NCI-H2227 treated with DMSO at 0.1 percent for 48 hours (cell line): Measurements from ENCODE around the gene PPP2R5D.
"Not testable (repeated sequence)": the region's sequence is repeated elsewhere in the genome, so short reads cannot be mapped to it uniquely, and the experiment has no call there.

Experiments used
- DNase-seq: peaks from one replicate; lab custom pipeline; 2025; lab: John Stamatoyannopoulos, UW

The PPP2R5D gene

GRCh38 chr6:42984001-42984923 is at the start of gene PPP2R5D:
PPP2R5D (plus strand) TSS chr6:42984570; CDS start chr6:42984678, 108 bp downstream.
- DNase-seq = peak; percentile 94

DNA sequence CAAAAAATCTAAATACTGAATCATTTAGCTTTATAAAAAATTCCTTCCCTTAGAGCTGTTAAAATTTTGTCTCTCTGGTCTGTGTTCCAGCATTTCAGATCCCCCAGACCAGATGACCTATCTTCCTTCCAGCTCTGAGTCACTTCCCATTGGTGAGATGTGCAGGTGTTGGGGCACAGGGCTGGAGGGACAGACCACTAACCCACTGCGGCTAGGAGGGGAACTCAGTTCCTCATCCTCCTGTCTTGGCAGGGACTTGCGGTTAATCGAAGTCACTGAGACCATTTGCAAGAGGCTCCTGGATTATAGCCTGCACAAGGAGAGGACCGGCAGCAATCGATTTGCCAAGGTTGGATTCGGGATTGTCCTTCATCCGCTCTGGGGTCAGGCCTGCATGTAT is 49.0 kb upstream of the PPP2R5D start:
- no peak for DNase-seq

DNA sequence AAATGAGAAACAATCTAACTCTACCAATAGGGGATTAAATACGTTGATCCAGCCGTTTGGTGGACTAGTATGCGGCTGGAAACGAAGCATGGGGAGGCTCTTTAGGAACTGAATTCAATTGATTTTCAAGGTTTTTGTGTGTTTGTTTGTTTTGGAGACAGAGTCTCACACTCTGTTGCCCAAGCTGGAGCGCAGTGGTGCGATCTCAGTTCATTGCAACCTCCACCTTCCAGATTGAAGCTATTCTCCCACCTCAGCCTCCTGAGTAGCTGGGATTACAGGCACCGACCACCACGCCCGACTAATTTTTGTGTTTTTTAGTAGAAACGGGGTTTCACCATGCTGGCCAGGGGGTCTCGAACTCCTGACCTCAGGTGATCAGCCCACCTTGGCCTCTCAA is 48.0 kb upstream of the PPP2R5D start:
- DNase-seq = no peak

- no peak for DNase-seq
These were observed 46.6 kb upstream of the PPP2R5D start for GRCh38 chr6:42937548-42938427.

- DNase-seq = no peak
These were observed 46.0 kb upstream of the PPP2R5D start for GRCh38 chr6:42938428-42938796.

- DNase-seq = no peak
These were observed 45.2 kb upstream of the PPP2R5D start for GRCh38 chr6:42938987-42939809.

DNA sequence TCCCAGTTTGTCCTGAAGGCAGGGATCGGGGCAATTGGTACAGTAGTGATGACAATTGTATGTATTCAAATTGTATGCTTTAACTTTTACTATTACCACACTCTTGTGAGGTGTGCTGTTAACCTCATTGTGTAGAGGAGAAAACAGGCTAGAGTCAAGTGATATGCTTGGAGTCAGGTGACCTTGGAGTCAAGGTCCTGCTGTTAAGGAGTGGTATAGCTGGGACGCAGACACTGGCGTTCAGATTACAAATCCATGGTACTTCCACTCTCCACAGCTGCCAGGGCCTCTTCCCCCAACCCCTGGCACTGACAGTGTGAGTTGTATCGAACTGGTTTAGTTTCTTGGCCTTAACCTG is 44.6 kb upstream of the PPP2R5D start:
- no peak for DNase-seq

- no peak for DNase-seq
These were observed 43.8 kb upstream of the PPP2R5D start for GRCh38 chr6:42940493-42941045.

- DNase-seq = not testable (repeated sequence)
These were observed 43.0 kb upstream of the PPP2R5D start for GRCh38 chr6:42941356-42941755.

GRCh38 chr6:42942444-42942843 is 41.9 kb upstream of the PPP2R5D start:
- no peak for DNase-seq

DNA sequence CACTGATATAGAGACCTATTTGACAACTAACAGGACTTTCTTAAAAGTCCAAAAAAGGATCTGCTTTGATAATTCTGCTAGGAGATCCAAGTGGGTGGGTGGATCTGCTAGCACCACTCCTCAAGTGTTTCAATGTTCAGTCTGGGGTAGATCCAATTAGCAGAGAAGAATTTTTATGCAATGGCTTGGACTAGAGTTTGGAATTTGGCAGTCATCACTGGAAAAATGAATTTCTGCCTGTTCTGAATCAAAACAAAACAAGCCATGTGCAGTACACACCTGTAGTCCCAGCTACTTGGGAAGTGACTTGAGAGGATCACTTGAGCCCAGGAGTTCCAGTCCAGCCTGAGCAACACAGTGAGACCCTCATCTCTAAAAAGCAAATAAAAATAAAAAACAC is 36.4 kb upstream of the PPP2R5D start:
- no peak for DNase-seq

DNA sequence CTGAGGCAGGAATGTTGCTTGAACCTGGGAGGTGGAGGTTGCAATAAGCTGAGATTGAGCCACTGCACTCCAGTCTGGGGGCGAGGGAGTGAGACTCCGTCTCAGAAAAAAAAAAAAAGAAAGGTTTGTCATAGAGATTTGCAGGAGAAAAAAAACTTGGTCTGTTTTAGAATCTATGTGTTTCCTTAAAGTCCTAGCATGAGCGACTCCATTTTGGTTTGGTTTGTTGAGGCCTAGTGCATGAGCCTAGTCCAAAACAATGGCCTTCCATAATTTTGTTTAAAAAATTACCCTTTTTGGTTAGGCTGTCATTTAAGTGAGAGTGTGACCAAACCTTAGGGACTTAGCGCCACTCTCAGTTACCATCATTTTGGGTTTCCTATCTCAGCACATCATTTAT is 32.0 kb upstream of the PPP2R5D start:
- no peak for DNase-seq

- DNase-seq = not testable (repeated sequence)
These were observed 30.0 kb upstream of the PPP2R5D start for GRCh38 chr6:42954405-42954804.

DNA sequence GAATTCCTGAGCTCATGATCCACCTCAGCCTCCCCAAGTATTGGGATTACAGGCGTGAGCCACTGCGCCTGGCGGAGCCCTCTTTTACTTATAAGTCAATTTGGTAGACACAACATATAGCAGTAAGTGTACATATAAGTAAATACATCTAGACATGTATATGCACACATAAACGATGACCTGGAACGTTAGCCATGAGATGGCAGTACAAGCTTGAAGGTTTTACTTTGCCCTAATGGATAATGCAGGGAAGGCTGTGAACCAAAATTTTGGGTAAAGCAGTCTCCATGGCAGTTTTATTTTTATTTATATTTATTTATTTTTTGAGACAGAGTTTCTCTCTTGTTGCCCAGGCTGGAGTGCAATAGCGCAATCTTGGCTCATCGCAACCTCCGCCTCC is 26.2 kb upstream of the PPP2R5D start:
- no peak for DNase-seq

- DNase-seq = no peak
These were observed 24.5 kb upstream of the PPP2R5D start for GRCh38 chr6:42959917-42960242.

GRCh38 chr6:42960243-42961019 is 23.9 kb upstream of the PPP2R5D start, which contains the start of gene GNMT:
GNMT (plus strand) TSS chr6:42960754; CDS start chr6:42960768, 14 bp downstream.
- peak; percentile 61 for DNase-seq

GRCh38 chr6:42961020-42961470 is 23.3 kb upstream of the PPP2R5D start:
- no peak for DNase-seq

DNA sequence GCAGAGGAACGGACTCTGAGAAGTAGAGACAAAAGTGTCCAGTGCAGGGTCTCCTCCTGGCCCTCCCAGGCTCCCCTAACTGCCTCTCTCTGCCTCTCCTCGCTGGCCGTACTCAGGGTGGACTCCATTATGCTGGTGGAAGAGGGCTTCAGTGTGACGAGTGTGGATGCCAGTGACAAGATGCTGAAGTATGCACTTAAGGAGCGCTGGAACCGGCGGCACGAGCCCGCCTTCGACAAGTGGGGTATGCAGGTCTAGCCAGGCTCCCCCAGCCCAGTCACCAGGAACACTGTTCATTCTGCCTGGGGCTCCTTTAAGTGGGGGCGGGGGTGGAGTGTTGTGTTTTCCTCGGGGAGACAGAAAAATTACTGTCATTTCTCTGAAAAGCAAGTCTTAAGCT is 22.3 kb upstream of the PPP2R5D start:
- no peak for DNase-seq

DNA sequence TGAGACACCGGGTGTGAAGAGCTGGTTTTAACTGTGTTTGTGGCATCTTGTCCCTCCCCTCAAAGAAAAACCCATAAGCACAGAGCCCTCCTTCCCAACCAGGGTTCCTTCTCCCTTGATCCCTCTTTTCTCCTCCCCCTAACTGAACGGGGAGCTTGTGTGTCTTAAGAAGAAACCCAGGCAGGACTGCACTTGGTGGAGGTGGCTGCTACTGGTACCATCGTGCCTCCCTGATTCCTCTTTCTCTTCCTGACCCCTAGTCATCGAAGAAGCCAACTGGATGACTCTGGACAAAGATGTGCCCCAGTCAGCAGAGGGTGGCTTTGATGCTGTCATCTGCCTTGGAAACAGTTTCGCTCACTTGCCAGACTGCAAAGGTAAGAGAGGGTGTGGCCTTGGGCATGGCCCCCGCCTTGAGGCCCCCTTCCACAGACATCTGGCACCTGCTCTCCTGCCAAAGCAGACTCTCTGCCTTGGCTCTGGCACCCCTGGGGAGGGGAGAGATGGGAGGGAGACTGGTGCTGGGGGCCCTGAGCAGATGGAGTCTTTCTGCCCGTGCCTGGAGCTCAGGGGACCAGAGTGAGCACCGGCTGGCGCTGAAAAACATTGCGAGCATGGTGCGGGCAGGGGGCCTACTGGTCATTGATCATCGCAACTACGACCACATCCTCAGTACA is 21.7 kb upstream of the PPP2R5D start:
- no peak for DNase-seq

DNA sequence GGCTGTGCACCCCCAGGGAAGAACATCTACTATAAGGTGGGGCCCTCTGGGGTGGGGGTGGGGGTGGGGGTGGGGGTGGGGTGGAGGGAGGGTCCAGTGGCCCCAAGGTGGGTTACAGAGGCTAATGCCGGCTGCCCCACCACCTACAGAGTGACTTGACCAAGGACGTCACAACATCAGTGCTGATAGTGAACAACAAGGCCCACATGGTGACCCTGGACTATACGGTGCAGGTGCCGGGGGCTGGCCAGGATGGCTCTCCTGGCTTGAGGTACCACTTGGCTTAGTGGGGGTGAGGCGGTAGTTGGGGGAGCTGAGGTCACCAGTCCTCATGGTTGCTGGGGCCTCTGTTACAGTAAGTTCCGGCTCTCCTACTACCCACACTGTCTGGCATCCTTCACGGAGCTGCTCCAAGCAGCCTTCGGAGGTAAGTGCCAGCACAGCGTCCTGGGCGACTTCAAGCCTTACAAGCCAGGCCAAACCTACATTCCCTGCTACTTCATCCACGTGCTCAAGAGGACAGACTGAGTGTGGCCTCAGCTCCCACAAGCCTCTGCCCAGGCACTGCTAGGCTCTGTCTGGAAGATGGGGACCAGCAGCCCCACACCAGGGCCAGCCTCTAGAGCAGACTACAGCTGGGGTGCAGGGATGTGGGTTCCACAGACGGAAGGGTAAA is 21.1 kb upstream of the PPP2R5D start:
- DNase-seq = no peak
